WI38 (cell line): ENCODE measurements around the gene GRAMD2A.

Experiments
- H3K4me3 ChIP-seq: 2 replicates; pipeline ENCODE4 v1.5.1; 2011; ENCODE audit warnings: low read depth, mild to moderate bottlenecking, control low read depth, low read length
- CTCF ChIP-seq: IDR thresholded peaks from 2 replicates; pipeline ENCODE4 v1.5.1; 2012; ENCODE audit warnings: low read depth, mild to moderate bottlenecking, control low read depth, low read length

The GRAMD2A gene

GRCh38 chr15:72189250-72189902 is 8.2 kb downstream of the GRAMD2A start:
- no peak for TF ChIP-seq CTCF
- no peak overlapping the region for H3K4me3 ChIP-seq

GRCh38 chr15:72184165-72184811 is 13.3 kb downstream of the GRAMD2A start:
- TF ChIP-seq CTCF: no peak
- H3K4me3 ChIP-seq: peak overlapping the region; percentile 31

- H3K4me3 ChIP-seq: no peak overlapping the region; the same call in 1 of the 2 replicates
- TF ChIP-seq CTCF: no peak
These were observed 13.8 kb downstream of the GRAMD2A start for GRCh38 chr15:72183781-72184164.

- no peak for TF ChIP-seq CTCF
- no peak overlapping the region for H3K4me3 ChIP-seq
These were observed 14.9 kb downstream of the GRAMD2A start for GRCh38 chr15:72182673-72183072.

GRCh38 chr15:72182244-72182643 is 15.3 kb downstream of the GRAMD2A start:
- no peak for TF ChIP-seq CTCF
- no peak overlapping the region for H3K4me3 ChIP-seq

GRCh38 chr15:72180761-72181324 is 16.7 kb downstream of the GRAMD2A start:
- no peak for TF ChIP-seq CTCF
- H3K4me3 ChIP-seq: no peak overlapping the region

- no peak for TF ChIP-seq CTCF
- no peak overlapping the region for H3K4me3 ChIP-seq
These were observed 17.5 kb downstream of the GRAMD2A start for GRCh38 chr15:72179950-72180581.
